Mammary epithelial cell (primary cell): ENCODE results near the gene NDUFS6.

Source experiments
- CTCF ChIP-seq, 2 donors: IDR thresholded peaks in 1 of 2; conservative IDR thresholded peaks in 1 of 2; 2 replicates each; pipeline ENCODE4 v1.5.1; 2011 to 2012; ENCODE audit warnings: inconsistent platforms in 2 of 2, low read length in 2 of 2, mild to moderate bottlenecking in 2 of 2, control low read depth in 1 of 2, low read depth in 1 of 2; ENCODE audit not compliant: insufficient read depth in 1 of 2; ENCODE audit errors: extremely low read depth in 1 of 2
- EZH2 ChIP-seq: IDR thresholded peaks from 2 replicates; pipeline ENCODE4 v1.6.1; 2012; ENCODE audit warnings: low read length, inconsistent platforms, borderline replicate concordance

GRCh38 chr5:1761453-1761755, 39.8 kb upstream of the NDUFS6 start:
- TF ChIP-seq CTCF (conservative IDR thresholded peaks at IDR 0.05 in 1 of 2, IDR thresholded peaks at IDR 0.05 in 1 of 2; ENCODE audit: extremely low read depth in 1 of 2, insufficient read depth in 1 of 2, low read depth in 1 of 2, low read length in 2 of 2) = no peak
- TF ChIP-seq EZH2 = no peak
